Prostate gland (tissue), 2 donors: ENCODE results near the gene PCGF2. TPM values are rescaled to one million over a fixed set of nuclear protein-coding genes. Genes with fewer than 3 reads are reported as not detected.

Experiments used
- DNase-seq: peaks from one replicate; pipeline ENCODE4 v3.0.0-alpha.2; 2019; ENCODE audit warnings: low spot score
- H3K27ac ChIP-seq, 2 donors: fragments of 200-600 bp; sonication (generic); 2 replicates each; pipeline ENCODE4 v1.5.1; 2017 to 2019
- H3K27me3 ChIP-seq: fragments of 200-600 bp; sonication (generic); replicated peaks from 2 replicates; pipeline ENCODE4 v1.5.1; 2019; ENCODE audit not compliant: insufficient read depth
- H3K36me3 ChIP-seq, 2 donors: fragments of 200-600 bp; sonication (generic); 1 replicate in 1 of 2; 2 replicates in 1 of 2; pipeline versions ENCODE4 v1.5.1 to v1.8.1; 2017 to 2019
- H3K4me1 ChIP-seq: fragments of 200-600 bp; sonication (generic); replicated peaks from 2 replicates; pipeline ENCODE4 v1.5.1; 2019
- H3K4me3 ChIP-seq, 2 donors: fragments of 200-600 bp; sonication (generic); 2 replicates each; pipeline ENCODE4 v1.5.1; 2017 to 2019
- H3K9me3 ChIP-seq: fragments of 200-600 bp; sonication (generic); 2 replicates; pipeline ENCODE4 v1.5.1; 2017
- CTCF ChIP-seq, 4 experiments: fragments of 200-600 bp in 2 of 4; fragments of 450-650 bp in 2 of 4; sonication (generic) in 2 of 4; IDR thresholded peaks; 1 replicate in 3 of 4; 2 replicates in 1 of 4; pipeline ENCODE4 v1.5.1; 2016 to 2019; ENCODE audit warnings: antibody characterized with exemption in 4 of 4, mild to moderate bottlenecking in 2 of 4, moderate library complexity in 2 of 4
- POLR2A ChIP-seq: fragments of 450-650 bp; IDR thresholded peaks from one replicate; pipeline ENCODE4 v1.6.1; 2016; ENCODE audit warnings: antibody characterized with exemption, mild to moderate bottlenecking
- POLR2AphosphoS5 ChIP-seq: sonication (generic); formaldehyde crosslinking; IDR thresholded peaks from one replicate; pipeline ENCODE4 v1.6.1; 2017; ENCODE audit warnings: antibody characterized with exemption
- WGBS: methylation state at CpG from one replicate; pipeline ENCODE4 v1.1.5; 2018; 5-methylcytosine and 5-hydroxymethylcytosine counted together
- intact Hi-C: fragments of 100-400 bp; cut with DNase I; formaldehyde crosslinking; loops from one replicate; pipeline ENCODE4 v1.14.2; 2022
- total RNA-seq, 2 donors: library from RNA; depleted of rRNA; stranded (reverse); fragments of >200 nt; gene quantifications; one replicate each; pipeline ENCODE4 v1.1.0, GENCODE V29; 2016

The PCGF2 gene
- total RNA-seq, 2 donors from 2014 or later = 17.1 to 17.8 TPM

- Histone ChIP-seq H3K9me3 (no peaks in the 10 kb centered on the region), H3K27me3 (no peaks in the 10 kb centered on the region), H3K27ac (no peak overlapping the region), H3K4me1 (peaks cover 12% of the 10 kb centered on the region), H3K4me3 (no peak overlapping the region), H3K36me3 (no peaks in the 10 kb centered on the region)
- no peak for TF ChIP-seq POLR2AphosphoS5
- no peak for TF ChIP-seq CTCF (IDR thresholded peaks at IDR 0.05)
- TF ChIP-seq POLR2A = no peak
- intact Hi-C loops = loop anchor here (10.0 kb wide), 1 partner anchor 415 kb away; the partner anchor contains the start of gene PLXDC1
- no peak for DNase-seq
- 94% methylated on average over 19 of the region's 19 CpGs for WGBS
Measured at GRCh38 chr17:38740044-38740443, 8.1 kb downstream of the PCGF2 start.

GRCh38 chr17:38739305-38739704 is 8.8 kb downstream of the PCGF2 start:
- 80% methylated on average over 14 of the region's 14 CpGs for WGBS
- peaks cover 12% of the 10 kb centered on the region for H3K4me1 ChIP-seq

GRCh38 chr17:38738686-38739085 is 9.4 kb downstream of the PCGF2 start:
- TF ChIP-seq POLR2AphosphoS5 = no peak
- no peak for DNase-seq
- H3K36me3 ChIP-seq = no peaks in the 10 kb centered on the region
- 94% methylated on average over 16 of the region's 16 CpGs for WGBS
- intact Hi-C loops = no loop called here
- no peaks in the 10 kb centered on the region for H3K27me3 ChIP-seq
- no peak overlapping the region for H3K4me3 ChIP-seq
- H3K27ac ChIP-seq = no peak overlapping the region
- no peaks in the 10 kb centered on the region for H3K9me3 ChIP-seq
- H3K4me1 ChIP-seq = peaks cover 17% of the 10 kb centered on the region

More at GRCh38 chr17:38739305-38739704, 8.8 kb downstream of the PCGF2 start:
- no peak overlapping the region for H3K27ac ChIP-seq
- no peaks in the 10 kb centered on the region for H3K9me3 ChIP-seq
- no peak for DNase-seq
- no peaks in the 10 kb centered on the region for H3K27me3 ChIP-seq
- H3K36me3 ChIP-seq = no peaks in the 10 kb centered on the region
- H3K4me3 ChIP-seq = no peak overlapping the region
- intact Hi-C loops = no loop called here
- TF ChIP-seq POLR2A (no peak), CTCF (IDR thresholded peaks at IDR 0.05) (no peak), POLR2AphosphoS5 (no peak)

GRCh38 chr17:38738007-38738662 is 10.0 kb downstream of the PCGF2 start:
- no peak for TF ChIP-seq POLR2A
- no peak for TF ChIP-seq POLR2AphosphoS5
- no peak for TF ChIP-seq CTCF (IDR thresholded peaks at IDR 0.05)
- Histone ChIP-seq H3K36me3 (no peaks in the 10 kb centered on the region), H3K9me3 (no peaks in the 10 kb centered on the region), H3K27me3 (no peaks in the 10 kb centered on the region), H3K4me3 (no peak overlapping the region), H3K27ac (no peak overlapping the region), H3K4me1 (peaks cover 20% of the 10 kb centered on the region)
- WGBS = 91% methylated on average over 14 of the region's 14 CpGs
- intact Hi-C loops = no loop called here
- no peak for DNase-seq

- Histone ChIP-seq H3K4me3 (no peak overlapping the region), H3K4me1 (peaks cover 31% of the 10 kb centered on the region), H3K27ac (peak overlapping the region; percentile 17 to 81), H3K27me3 (no peaks in the 10 kb centered on the region), H3K9me3 (no peaks in the 10 kb centered on the region), H3K36me3 (no peaks in the 10 kb centered on the region)
- 40% methylated on average over 23 of the region's 23 CpGs for WGBS
- TF ChIP-seq CTCF (IDR thresholded peaks at IDR 0.05) (peak; percentile 89 to 97 (median 94)), POLR2AphosphoS5 (no peak), POLR2A (no peak)
- DNase-seq = no peak
- intact Hi-C loops = loop anchor here (2.0 kb wide), 1 partner anchor 59 kb away; no protein-coding TSS in a partner anchor
Measured at GRCh38 chr17:38735161-38735997, 12.8 kb downstream of the PCGF2 start.
